H9 (cell line): ENCODE data around the gene SLC16A2. TPM values are rescaled to one million over a fixed set of nuclear protein-coding genes. Genes with fewer than 3 reads are reported as not detected.

ENCODE experiments used
- DNase-seq: peaks from one replicate; pipeline ENCODE4 v3.0.0-alpha.2; 2017
- H2AFZ ChIP-seq: one replicate; pipeline ENCODE4 v1.6.1; 2013; ENCODE audit warnings: mild to moderate bottlenecking, low read length, control low read depth, moderate library complexity
- H2AK5ac ChIP-seq: 2 replicates; pipeline ENCODE4 v1.6.1; 2013; ENCODE audit warnings: low read length, control low read depth, mixed read lengths; ENCODE audit not compliant: insufficient read length
- H2BK120ac ChIP-seq: one replicate; pipeline ENCODE4 v1.6.1; 2013; ENCODE audit warnings: low read depth, mild to moderate bottlenecking, low read length, control low read depth, inconsistent platforms; ENCODE audit not compliant: poor library complexity, severe bottlenecking
- H2BK12ac ChIP-seq: 2 replicates; pipeline ENCODE4 v1.6.1; 2013; ENCODE audit warnings: low read length, control low read depth, mixed read lengths, low read depth; ENCODE audit not compliant: insufficient read length
- H2BK15ac ChIP-seq: 2 replicates; pipeline ENCODE4 v1.6.1; 2013; ENCODE audit warnings: low read depth, low read length, control low read depth
- H2BK20ac ChIP-seq: one replicate; pipeline ENCODE4 v1.6.1; 2013; ENCODE audit warnings: low read depth, mild to moderate bottlenecking, low read length, control low read depth, inconsistent platforms; ENCODE audit not compliant: poor library complexity, severe bottlenecking
- H2BK5ac ChIP-seq: 2 replicates; pipeline ENCODE4 v1.6.1; 2013; ENCODE audit warnings: low read length, control low read depth, mixed read lengths; ENCODE audit not compliant: insufficient read length
- H3K14ac ChIP-seq: 2 replicates; pipeline ENCODE4 v1.6.1; 2013; ENCODE audit warnings: low read length, control low read depth; ENCODE audit not compliant: insufficient read depth
- H3K18ac ChIP-seq: 2 replicates; pipeline ENCODE4 v1.6.1; 2013; ENCODE audit warnings: low read depth, mild to moderate bottlenecking, mixed read lengths, low read length, control low read depth; ENCODE audit not compliant: insufficient read length
- H3K23ac ChIP-seq: 2 replicates; pipeline ENCODE4 v1.6.1; 2013; ENCODE audit warnings: low read length, control low read depth, mixed read lengths, low read depth; ENCODE audit not compliant: insufficient read length
- H3K23me2 ChIP-seq: 2 replicates; pipeline ENCODE4 v1.6.1; 2013; ENCODE audit warnings: low read depth, mild to moderate bottlenecking, mixed read lengths, low read length, control low read depth; ENCODE audit not compliant: insufficient read length, poor library complexity, severe bottlenecking
- H3K27ac ChIP-seq: 2 replicates; pipeline ENCODE4 v1.5.1; 2013; ENCODE audit warnings: low read length, control low read depth, mixed read lengths, low read depth; ENCODE audit not compliant: insufficient read length
- H3K27me3 ChIP-seq: 2 replicates; pipeline ENCODE4 v1.6.1; 2013; ENCODE audit warnings: low read length, control low read depth, inconsistent platforms; ENCODE audit not compliant: insufficient read depth
- H3K4ac ChIP-seq: 2 replicates; pipeline ENCODE4 v1.6.1; 2013; ENCODE audit warnings: low read depth, mild to moderate bottlenecking, control low read depth, inconsistent platforms, low read length, moderate library complexity
- H3K4me1 ChIP-seq: 2 replicates; pipeline ENCODE4 v1.6.1; 2013; ENCODE audit warnings: low read length, control low read depth, inconsistent platforms; ENCODE audit not compliant: insufficient read depth
- H3K4me2 ChIP-seq: 2 replicates; pipeline ENCODE4 v1.6.1; 2013; ENCODE audit warnings: low read length, control low read depth, mixed read lengths; ENCODE audit not compliant: insufficient read length, insufficient read depth
- H3K56ac ChIP-seq: 2 replicates; pipeline ENCODE4 v1.6.1; 2013; ENCODE audit warnings: low read depth, mild to moderate bottlenecking, mixed read lengths, low read length, control low read depth; ENCODE audit not compliant: insufficient read length
- H3K79me1 ChIP-seq: 2 replicates; pipeline ENCODE4 v1.6.1; 2013; ENCODE audit warnings: low read depth, mild to moderate bottlenecking, moderate library complexity, low read length, control low read depth, inconsistent platforms; ENCODE audit not compliant: insufficient read depth, poor library complexity, severe bottlenecking
- H3K79me2 ChIP-seq: 2 replicates; pipeline ENCODE4 v1.6.1; 2013; ENCODE audit warnings: low read length, control low read depth, inconsistent platforms; ENCODE audit not compliant: insufficient read depth
- H3K9ac ChIP-seq: 2 replicates; pipeline ENCODE4 v1.6.1; 2013; ENCODE audit warnings: low read length, control low read depth, mixed read lengths; ENCODE audit not compliant: insufficient read length; ENCODE audit errors: extremely low read depth
- H3K9me3 ChIP-seq: one replicate; pipeline ENCODE4 v1.6.1; 2013; ENCODE audit warnings: low read depth, low read length, inconsistent platforms; ENCODE audit not compliant: control insufficient read depth
- H3T11ph ChIP-seq: one replicate; pipeline ENCODE4 v1.6.1; 2013; ENCODE audit warnings: mild to moderate bottlenecking, low read length, control low read depth, inconsistent platforms
- H4K20me1 ChIP-seq: one replicate; pipeline ENCODE4 v1.6.1; 2013; ENCODE audit not compliant: control insufficient read depth, insufficient read length, insufficient read depth
- H4K5ac ChIP-seq: 2 replicates; pipeline ENCODE4 v1.6.1; 2013; ENCODE audit warnings: low read depth, mild to moderate bottlenecking, mixed read lengths, low read length, control low read depth; ENCODE audit not compliant: insufficient read length
- H4K8ac ChIP-seq: replicated peaks from 2 replicates; pipeline ENCODE4 v1.6.1; 2013; ENCODE audit warnings: low read length, control low read depth, mixed read lengths, low read depth; ENCODE audit not compliant: insufficient read length
- H4K91ac ChIP-seq: 2 replicates; pipeline ENCODE4 v1.6.1; 2013; ENCODE audit warnings: low read depth, mild to moderate bottlenecking, moderate library complexity, mixed read lengths, low read length, control low read depth; ENCODE audit not compliant: insufficient read length
- H3K27ac Mint-ChIP-seq, 3 experiments: 2 replicates in 2 of 3; 3 replicates in 1 of 3; pipeline ENCODE4 v1.8.0; 2020 to 2021; ENCODE audit warnings: mixed read lengths in 3 of 3, mild to moderate bottlenecking in 1 of 3, moderate library complexity in 1 of 3
- H3K27me3 Mint-ChIP-seq: 2 replicates; pipeline ENCODE4 v1.8.0; 2021; ENCODE audit warnings: low read depth, mild to moderate bottlenecking, moderate library complexity, mixed read lengths
- H3K36me3 Mint-ChIP-seq, 3 experiments: 2 replicates in 2 of 3; 3 replicates in 1 of 3; pipeline ENCODE4 v1.8.0; 2020 to 2021; ENCODE audit warnings: low read depth in 3 of 3, mixed read lengths in 3 of 3; ENCODE audit not compliant: insufficient read depth in 1 of 3
- H3K4me1 Mint-ChIP-seq, 2 experiments: 2 replicates each; pipeline ENCODE4 v1.8.0; 2020; ENCODE audit warnings: mixed read lengths in 2 of 2
- H3K4me3 Mint-ChIP-seq, 2 experiments: 2 replicates in 1 of 2; 3 replicates in 1 of 2; pipeline ENCODE4 v1.8.0; 2020 to 2021; ENCODE audit warnings: mild to moderate bottlenecking in 2 of 2, mixed read lengths in 2 of 2, moderate library complexity in 1 of 2
- H3K9me3 Mint-ChIP-seq, 2 experiments: 2 replicates in 1 of 2; 3 replicates in 1 of 2; pipeline ENCODE4 v1.8.0; 2020; ENCODE audit warnings: mild to moderate bottlenecking in 2 of 2, mixed read lengths in 2 of 2, moderate library complexity in 1 of 2
- WGBS: extraction: QIAGEN DNeasy Blood & Tissue Kit; methylation state at CpG from one replicate; pipeline ENCODE4 v1.1.7; 2013; ENCODE audit warnings: missing lambda C conversion rate, low lambda C conversion rate, mixed read lengths; ENCODE audit not compliant: insufficient read length; ENCODE audit errors: extremely low coverage; 5-methylcytosine and 5-hydroxymethylcytosine counted together
- total RNA-seq: library from RNA; stranded (reverse); gene quantifications from 2 replicates; pipeline ENCODE4 v1.2.1, GENCODE V29; 2021
- TF ChIP-seq, protein P1 (sequence below): fragments of 200-600 bp; sonication (generic); conservative IDR thresholded peaks from 3 replicates; pipeline ENCODE4 v1.8.0; 2021; ENCODE audit warnings: antibody characterized with exemption, mild to moderate bottlenecking

SLC16A2 gene
- total RNA-seq, 1 experiment from 2014 or later, result 17.1 TPM

DNA sequence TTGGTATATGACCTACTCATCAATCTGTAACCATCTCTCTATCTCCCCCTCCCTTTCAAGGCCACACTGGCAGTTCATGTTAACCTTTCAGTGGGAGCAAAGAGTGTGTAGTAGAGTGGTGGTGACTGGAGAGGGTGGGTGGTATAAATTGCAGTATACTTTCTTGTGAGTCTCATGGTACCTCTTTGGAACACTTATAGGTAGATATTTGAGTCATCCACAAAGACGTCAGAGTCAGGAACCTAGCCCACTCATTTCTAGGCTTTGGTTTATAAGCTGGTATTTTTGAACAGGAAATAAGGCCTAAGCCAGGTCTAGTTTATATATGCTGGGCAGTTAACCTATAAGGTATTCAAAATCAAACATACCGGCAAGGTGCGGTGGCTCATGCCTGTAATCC, 156.8 kb downstream of the SLC16A2 start:
- H3K27me3 Mint-ChIP-seq, result no peaks in the 10 kb centered on the region; the same call in 1 of the 2 replicates
- H3K27ac Mint-ChIP-seq, result no peak overlapping the region
- no peak overlapping the region for H3K4me3 Mint-ChIP-seq
- Histone ChIP-seq H4K5ac (no peak overlapping the region), H2BK5ac (no peak overlapping the region), H3K27ac (no peak overlapping the region), H2BK12ac (no peak overlapping the region), H2AFZ (no peak overlapping the region), H3K4ac (no peak overlapping the region), H3K79me2 (no peaks in the 10 kb centered on the region), H2BK20ac (no peak overlapping the region), H4K20me1 (no peaks in the 10 kb centered on the region), H3K23me2 (no peaks in the 10 kb centered on the region), H2BK120ac (no peak overlapping the region), H3K9me3 (peaks cover 11% of the 10 kb centered on the region), H3T11ph (no peak overlapping the region), H4K8ac (no peak overlapping the region), H3K4me2 (no peak overlapping the region), H3K9ac (no peak overlapping the region), H3K79me1 (no peaks in the 10 kb centered on the region), H3K27me3 (no peaks in the 10 kb centered on the region), H3K18ac (no peak overlapping the region), H3K4me1 (no peaks in the 10 kb centered on the region), H4K91ac (no peak overlapping the region), H3K14ac (no peak overlapping the region), H3K23ac (no peak overlapping the region), H2BK15ac (no peak overlapping the region), H2AK5ac (no peak overlapping the region), H3K56ac (no peak overlapping the region)
- WGBS, result no CpG with 5 or more reads among the region's 3 CpGs
- no peak for DNase-seq
- H3K4me1 Mint-ChIP-seq, result no peaks in the 10 kb centered on the region
- H3K36me3 Mint-ChIP-seq, result peaks cover 0 to 7% (median 5%) of the 10 kb centered on the region in 3 experiments; a peak in 4 of 7 replicates
- TF ChIP-seq, protein P1, sequence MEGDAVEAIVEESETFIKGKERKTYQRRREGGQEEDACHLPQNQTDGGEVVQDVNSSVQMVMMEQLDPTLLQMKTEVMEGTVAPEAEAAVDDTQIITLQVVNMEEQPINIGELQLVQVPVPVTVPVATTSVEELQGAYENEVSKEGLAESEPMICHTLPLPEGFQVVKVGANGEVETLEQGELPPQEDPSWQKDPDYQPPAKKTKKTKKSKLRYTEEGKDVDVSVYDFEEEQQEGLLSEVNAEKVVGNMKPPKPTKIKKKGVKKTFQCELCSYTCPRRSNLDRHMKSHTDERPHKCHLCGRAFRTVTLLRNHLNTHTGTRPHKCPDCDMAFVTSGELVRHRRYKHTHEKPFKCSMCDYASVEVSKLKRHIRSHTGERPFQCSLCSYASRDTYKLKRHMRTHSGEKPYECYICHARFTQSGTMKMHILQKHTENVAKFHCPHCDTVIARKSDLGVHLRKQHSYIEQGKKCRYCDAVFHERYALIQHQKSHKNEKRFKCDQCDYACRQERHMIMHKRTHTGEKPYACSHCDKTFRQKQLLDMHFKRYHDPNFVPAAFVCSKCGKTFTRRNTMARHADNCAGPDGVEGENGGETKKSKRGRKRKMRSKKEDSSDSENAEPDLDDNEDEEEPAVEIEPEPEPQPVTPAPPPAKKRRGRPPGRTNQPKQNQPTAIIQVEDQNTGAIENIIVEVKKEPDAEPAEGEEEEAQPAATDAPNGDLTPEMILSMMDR, result no peak
- H3K9me3 Mint-ChIP-seq, result peaks cover 50 to 55% of the 10 kb centered on the region in 2 experiments
